IMR-90 (cell line): Measurements from ENCODE around the gene RALGAPA2.

Experiments used
- BHLHE40 ChIP-seq: fragments of 150-350 bp; IDR thresholded peaks from 2 replicates; pipeline ENCODE4 v1.6.1; 2016; ENCODE audit warnings: mild to moderate bottlenecking, low read depth, low read length
- MAZ ChIP-seq: IDR thresholded peaks from 2 replicates; pipeline ENCODE4 v1.6.1; 2012; ENCODE audit warnings: low read depth, mild to moderate bottlenecking, low read length, improper control_type of control experiment, moderate library complexity, borderline replicate concordance
- RAD21 ChIP-seq: IDR thresholded peaks from 2 replicates; pipeline ENCODE4 v1.6.1; 2012; ENCODE audit warnings: low read length, improper control_type of control experiment
- RCOR1 ChIP-seq: IDR thresholded peaks from 2 replicates; pipeline ENCODE4 v1.6.1; 2012; ENCODE audit warnings: mild to moderate bottlenecking, low read length, improper control_type of control experiment; ENCODE audit not compliant: insufficient replicate concordance
- TF ChIP-seq, protein P1 (sequence below): conservative IDR thresholded peaks from 2 replicates; pipeline ENCODE4 v1.5.1; 2012; ENCODE audit warnings: mild to moderate bottlenecking, low read depth, low read length, improper control_type of control experiment

DNA sequence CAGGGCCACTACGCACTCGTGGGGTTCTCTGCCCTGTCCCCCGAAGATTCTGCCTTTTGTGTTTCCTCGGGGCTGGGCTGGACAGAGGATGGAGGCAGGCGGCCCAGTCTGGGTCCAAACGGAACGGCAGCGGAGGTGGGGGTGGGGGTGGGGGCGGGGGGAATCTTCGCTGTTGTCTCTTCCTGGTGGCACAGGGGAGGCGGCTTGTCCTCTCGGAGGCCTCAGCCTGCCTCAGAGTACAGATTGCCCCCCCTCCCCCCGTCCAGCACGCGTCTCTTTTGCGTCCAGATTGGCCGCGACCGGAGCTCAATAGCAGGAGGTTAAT lies 345.9 kb downstream of the RALGAPA2 start:
- TF ChIP-seq, protein P1, sequence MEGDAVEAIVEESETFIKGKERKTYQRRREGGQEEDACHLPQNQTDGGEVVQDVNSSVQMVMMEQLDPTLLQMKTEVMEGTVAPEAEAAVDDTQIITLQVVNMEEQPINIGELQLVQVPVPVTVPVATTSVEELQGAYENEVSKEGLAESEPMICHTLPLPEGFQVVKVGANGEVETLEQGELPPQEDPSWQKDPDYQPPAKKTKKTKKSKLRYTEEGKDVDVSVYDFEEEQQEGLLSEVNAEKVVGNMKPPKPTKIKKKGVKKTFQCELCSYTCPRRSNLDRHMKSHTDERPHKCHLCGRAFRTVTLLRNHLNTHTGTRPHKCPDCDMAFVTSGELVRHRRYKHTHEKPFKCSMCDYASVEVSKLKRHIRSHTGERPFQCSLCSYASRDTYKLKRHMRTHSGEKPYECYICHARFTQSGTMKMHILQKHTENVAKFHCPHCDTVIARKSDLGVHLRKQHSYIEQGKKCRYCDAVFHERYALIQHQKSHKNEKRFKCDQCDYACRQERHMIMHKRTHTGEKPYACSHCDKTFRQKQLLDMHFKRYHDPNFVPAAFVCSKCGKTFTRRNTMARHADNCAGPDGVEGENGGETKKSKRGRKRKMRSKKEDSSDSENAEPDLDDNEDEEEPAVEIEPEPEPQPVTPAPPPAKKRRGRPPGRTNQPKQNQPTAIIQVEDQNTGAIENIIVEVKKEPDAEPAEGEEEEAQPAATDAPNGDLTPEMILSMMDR: no peak
- TF ChIP-seq RCOR1 (no peak), RAD21 (no peak), MAZ (no peak), BHLHE40 (no peak)
